Thoracic aorta (tissue), 2 donors: ENCODE data around the gene PACSIN1. TPM values are rescaled to one million over a fixed set of nuclear protein-coding genes. Genes with fewer than 3 reads are reported as not detected.

Source experiments
- ATAC-seq: fragments of 150-250 bp; one replicate; pipeline ENCODE4 v1.8.0; 2017; ENCODE audit warnings: low read depth; ENCODE audit not compliant: insufficient number of reproducible peaks, low FRiP score
- DNase-seq: peaks from one replicate; pipeline ENCODE4 v3.0.0-alpha.2; 2020; ENCODE audit warnings: low spot score
- H3K27ac ChIP-seq, 2 donors: fragments of 200-600 bp; sonication (generic); 1 replicate in 1 of 2; 2 replicates in 1 of 2; pipeline ENCODE4 v1.5.1; 2016; ENCODE audit warnings: mild to moderate bottlenecking in 2 of 2, moderate library complexity in 2 of 2
- H3K27me3 ChIP-seq: fragments of 200-600 bp; sonication (generic); replicated peaks from 2 replicates; pipeline ENCODE4 v1.6.0; 2016; ENCODE audit warnings: mild to moderate bottlenecking; ENCODE audit not compliant: insufficient read depth
- H3K36me3 ChIP-seq: fragments of 200-600 bp; sonication (generic); one replicate; pipeline ENCODE4 v1.5.1; 2016
- H3K4me1 ChIP-seq, 2 donors: fragments of 200-600 bp; sonication (generic); 1 replicate in 1 of 2; 2 replicates in 1 of 2; pipeline versions ENCODE4 v1.5.1 to v1.6.0; 2016; ENCODE audit warnings: low read depth in 2 of 2, mild to moderate bottlenecking in 1 of 2; ENCODE audit not compliant: control insufficient read depth in 1 of 2
- H3K4me3 ChIP-seq: fragments of 200-600 bp; sonication (generic); 2 replicates; pipeline ENCODE4 v1.5.1; 2016; ENCODE audit warnings: mild to moderate bottlenecking
- H3K9me3 ChIP-seq: fragments of 200-600 bp; sonication (generic); 2 replicates; pipeline ENCODE4 v1.5.1; 2016
- CTCF ChIP-seq: fragments of 200-600 bp; sonication (generic); IDR thresholded peaks from one replicate; pipeline ENCODE4 v1.5.1; 2019; ENCODE audit warnings: antibody characterized with exemption
- total RNA-seq, 2 donors: library from RNA; depleted of rRNA; stranded (reverse); fragments of >200 nt; gene quantifications; one replicate each; pipeline versions ENCODE4 v1.1.0 to v1.2.3, GENCODE V29; 2016

PACSIN1 gene
- total RNA-seq, 2 donors from 2014 or later, result 0.14 TPM; not detected in 1

- ATAC-seq (no peak), DNase-seq (no peak)
- Histone ChIP-seq H3K36me3 (no peaks in the 10 kb centered on the region), H3K27me3 (no peaks in the 10 kb centered on the region), H3K4me1 (peaks cover 4 to 9% of the 10 kb centered on the region in 2 donors), H3K9me3 (no peaks in the 10 kb centered on the region), H3K4me3 (no peak overlapping the region), H3K27ac (no peak overlapping the region)
- TF ChIP-seq CTCF, result no peak
These were observed 55.8 kb downstream of the PACSIN1 start for GRCh38 chr6:34521463-34522285.

- ATAC-seq (no peak), DNase-seq (no peak)
- H3K4me3 ChIP-seq, result no peak overlapping the region
- no peak overlapping the region for H3K27ac ChIP-seq
- peaks cover 4 to 10% of the 10 kb centered on the region in 2 donors for H3K4me1 ChIP-seq
- H3K27me3 ChIP-seq, result no peaks in the 10 kb centered on the region
- H3K9me3 ChIP-seq, result no peaks in the 10 kb centered on the region
- H3K36me3 ChIP-seq, result no peaks in the 10 kb centered on the region
- TF ChIP-seq CTCF, result no peak
These were observed 56.9 kb downstream of the PACSIN1 start for GRCh38 chr6:34522761-34523160.

- Histone ChIP-seq H3K27ac (no peak overlapping the region), H3K27me3 (no peaks in the 10 kb centered on the region), H3K36me3 (no peaks in the 10 kb centered on the region), H3K4me1 (peaks cover 4 to 10% of the 10 kb centered on the region in 2 donors), H3K4me3 (no peak overlapping the region), H3K9me3 (no peaks in the 10 kb centered on the region)
- TF ChIP-seq CTCF, result no peak
- DNase-seq, result no peak
- no peak for ATAC-seq
These were observed 57.7 kb downstream of the PACSIN1 start for GRCh38 chr6:34523441-34524206.

GRCh38 chr6:34524499-34524898, 58.6 kb downstream of the PACSIN1 start:
- Histone ChIP-seq H3K4me1 (peaks cover 4 to 10% of the 10 kb centered on the region in 2 donors), H3K4me3 (no peak overlapping the region), H3K9me3 (no peaks in the 10 kb centered on the region), H3K27ac (no peak overlapping the region), H3K36me3 (no peaks in the 10 kb centered on the region), H3K27me3 (no peaks in the 10 kb centered on the region)
- no peak for TF ChIP-seq CTCF
- DNase-seq, result no peak
- ATAC-seq, result no peak

- no peak for TF ChIP-seq CTCF
- Histone ChIP-seq H3K36me3 (no peaks in the 10 kb centered on the region), H3K9me3 (no peaks in the 10 kb centered on the region), H3K4me3 (no peak overlapping the region), H3K4me1 (peaks cover 4 to 10% of the 10 kb centered on the region in 2 donors), H3K27ac (no peak overlapping the region), H3K27me3 (no peaks in the 10 kb centered on the region)
- ATAC-seq, result no peak
- DNase-seq, result no peak
These were observed 59.1 kb downstream of the PACSIN1 start for GRCh38 chr6:34524971-34525370.
